GM12878 (cell line): ENCODE data around the gene NTF4. TPM values are rescaled to one million over a fixed set of nuclear protein-coding genes. Genes with fewer than 3 reads are reported as not detected.

Source experiments
- ATAC-seq: fragments of 200-7000 bp; cut with Tn5 transposase; 3 replicates; pipeline ENCODE4 v1.9.1; 2020; ENCODE audit warnings: mild to moderate bottlenecking, moderate library complexity
- BruUV-seq: library from RNA; stranded (reverse); fragments of 400-500 nt; replicated peaks from 2 replicates; lab custom pipeline; 2021; lab: Mats Ljungman, UMichigan
- CTCF ChIA-PET: fragments of 300-600 bp; sonication (Branson Sonifier 250); formaldehyde crosslinking; extraction: SDS; loops from one replicate; lab custom pipeline; 2021; ENCODE audit warnings: inconsistent platforms; lab: Yijun Ruan, JAX
- POLR2A ChIA-PET: fragments of 350-600 bp; formaldehyde crosslinking; extraction: SDS; loops from one replicate; lab custom pipeline; 2021; ENCODE audit warnings: inconsistent platforms; lab: Charles Lee
- RAD21 ChIA-PET: fragments of 300-600 bp; sonication (Branson Sonifier 250); formaldehyde crosslinking; loops from one replicate; lab custom pipeline; 2023; ENCODE audit warnings: antibody characterized with exemption; ENCODE audit not compliant: unreplicated experiment; lab: Charles Lee
- SMC1A ChIA-PET: fragments of 300-600 bp; sonication (Branson Sonifier 250); formaldehyde crosslinking; loops from one replicate; lab custom pipeline; 2023; ENCODE audit not compliant: unreplicated experiment, uncharacterized antibody; lab: Charles Lee
- DNase-seq: peaks from one replicate; pipeline ENCODE4 v3.0.0-alpha.2; 2011; ENCODE audit warnings: low read depth, low spot score
- FAIRE-seq: peaks from 3 replicates; lab custom pipeline; 2011; peaks lifted over from hg19 to GRCh38; lab: Jason Lieb, UNC
- H2AFZ ChIP-seq: 2 replicates; pipeline ENCODE4 v1.6.0; 2011; ENCODE audit warnings: low read depth, low read length, control low read depth; ENCODE audit not compliant: control insufficient read depth
- H3K27ac ChIP-seq: 2 replicates; pipeline ENCODE4 v1.5.1; 2011; ENCODE audit warnings: control low read depth; ENCODE audit not compliant: control insufficient read depth, insufficient read depth
- H3K27me3 ChIP-seq, 2 experiments: replicated peaks in 1 of 2; 2 replicates each; pipeline versions ENCODE4 v1.6.0 to v1.6.1; 2011; ENCODE audit warnings: low read length in 1 of 2; ENCODE audit not compliant: control insufficient read depth in 2 of 2, insufficient read depth in 2 of 2
- H3K36me3 ChIP-seq, 2 experiments: 2 replicates each; pipeline ENCODE4 v1.5.1; 2011; ENCODE audit warnings: low read length in 1 of 2; ENCODE audit not compliant: control insufficient read depth in 2 of 2, insufficient read depth in 2 of 2
- H3K4me1 ChIP-seq: 2 replicates; pipeline ENCODE4 v1.6.1; 2011; ENCODE audit warnings: mild to moderate bottlenecking, low read length, moderate library complexity, mixed read lengths; ENCODE audit not compliant: control insufficient read depth, insufficient read depth
- H3K4me2 ChIP-seq: 2 replicates; pipeline ENCODE4 v1.6.0; 2011; ENCODE audit warnings: control low read depth; ENCODE audit not compliant: control insufficient read depth, insufficient read depth
- H3K4me3 ChIP-seq: fragments of 200-600 bp; sonication (generic); 2 replicates; pipeline ENCODE4 v1.5.1; 2016
- H3K79me2 ChIP-seq: 2 replicates; pipeline ENCODE4 v1.6.0; 2011; ENCODE audit warnings: low read length; ENCODE audit not compliant: control insufficient read depth, insufficient read depth
- H3K9ac ChIP-seq: 2 replicates; pipeline ENCODE4 v1.8.0; 2011; ENCODE audit warnings: low read length, control low read depth, mixed read lengths; ENCODE audit not compliant: control insufficient read depth, insufficient read depth
- H3K9me3 ChIP-seq: replicated peaks from 3 replicates; pipeline ENCODE4 v1.5.1; 2011; ENCODE audit warnings: mild to moderate bottlenecking, low read length; ENCODE audit not compliant: control insufficient read depth, insufficient read depth
- H4K20me1 ChIP-seq: 2 replicates; pipeline ENCODE4 v1.6.0; 2011; ENCODE audit not compliant: control insufficient read depth, insufficient read depth
- ELK1 ChIP-seq: IDR thresholded peaks from 2 replicates; pipeline ENCODE4 v1.6.1; 2012; ENCODE audit warnings: low read depth, low read length, improper control_type of control experiment
- KDM1A ChIP-seq: fragments of 200-600 bp; sonication (generic); IDR thresholded peaks from 2 replicates; pipeline ENCODE4 v1.6.1; 2016; ENCODE audit warnings: borderline replicate concordance
- PAX8 ChIP-seq: fragments of 450-650 bp; IDR thresholded peaks from 2 replicates; pipeline ENCODE4 v1.6.1; 2017; ENCODE audit warnings: mild to moderate bottlenecking, moderate library complexity
- WGBS: methylation state at CpG from one replicate; pipeline ENCODE4 v1.1.6; 2016; ENCODE audit warnings: low lambda C conversion rate; ENCODE audit not compliant: insufficient replicate concordance, insufficient coverage; ENCODE audit errors: missing lambda C conversion rate; 5-methylcytosine and 5-hydroxymethylcytosine counted together
- in situ Hi-C: fragments of 300-500 bp; cut with MboI; formaldehyde crosslinking; loops from 9 replicates; pipeline ENCODE4 v1.14.3; 2018; ENCODE audit warnings: mixed read lengths
- intact Hi-C: fragments of 100-400 bp; cut with micrococcal nuclease; formaldehyde crosslinking; loops from one replicate; pipeline ENCODE4 v1.14.2; 2022; ENCODE audit not compliant: unreplicated experiment
- polyA plus RNA-seq, 11 experiments: library from polyadenylated mRNA; depleted of rRNA in 4 of 11; unstranded in 6 of 11; stranded (reverse) in 5 of 11; fragments of >200 nt; fragmentation: Nextera tagmentation in 4 of 11; fragmentation: Illumina TruSeq in 1 of 11; extraction: Ambion mirVana in 4 of 11; extraction: Trizol in 1 of 11; gene quantifications; 1 replicate in 1 of 11; 2 replicates in 10 of 11; pipeline versions ENCODE4 v1.2.1 to v1.2.3, GENCODE V29; 2011 to 2016; ENCODE audit warnings: inconsistent platforms in 2 of 11, missing spikeins in 2 of 11, low read depth in 1 of 11
- total RNA-seq, 4 experiments: library from RNA; depleted of rRNA in 3 of 4; stranded (reverse); fragments of >200 nt in 3 of 4; fragmentation: Illumina TruSeq in 1 of 4; extraction: Trizol in 1 of 4; gene quantifications; 2 replicates each; pipeline versions ENCODE4 v1.2.1 to v1.2.3, GENCODE V29; 2013 to 2021

Gene NTF4
- total and polyA plus RNA-seq, 10 of the 15 experiments (the other 5 are each of a cell fraction or from before 2014, with no cell fraction given), result not detected

DNA sequence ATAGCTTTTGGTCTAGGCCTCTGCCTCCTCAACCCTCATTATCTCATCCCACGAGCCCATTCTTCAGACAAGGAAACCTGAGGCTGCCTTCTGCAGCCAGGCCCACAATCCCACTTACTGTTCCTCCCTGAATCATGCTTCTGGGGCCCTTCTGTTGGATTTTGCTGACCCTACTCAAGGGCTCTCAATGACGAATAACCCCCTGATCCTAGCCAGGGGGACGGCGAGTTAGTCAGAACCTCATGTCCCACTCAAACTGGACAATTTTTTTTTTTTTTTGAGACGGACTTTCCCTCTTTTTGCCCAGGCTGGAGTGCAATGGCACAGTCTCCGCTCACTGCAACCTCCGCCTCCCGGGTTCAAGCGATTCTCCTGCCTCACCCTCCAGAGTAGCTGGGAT, 42.5 kb downstream of the NTF4 start:
- Histone ChIP-seq H3K79me2 (no peaks in the 10 kb centered on the region), H2AFZ (no peak overlapping the region), H3K4me3 (no peak overlapping the region), H3K4me1 (peaks cover 15% of the 10 kb centered on the region), H3K4me2 (no peak overlapping the region), H4K20me1 (no peaks in the 10 kb centered on the region), H3K27me3 (no peaks in the 10 kb centered on the region), H3K27ac (no peak overlapping the region), H3K9ac (no peak overlapping the region), H3K36me3 (no peaks in the 10 kb centered on the region), H3K9me3 (no peaks in the 10 kb centered on the region)
- no TSS peak for BruUV-seq
- RAD21 ChIA-PET, result interaction anchor here (0.6 kb wide), 1 partner anchor 85 kb away, joined by 3 read pairs; no protein-coding TSS in a partner anchor
- CTCF ChIA-PET, result interaction anchor here (0.8 to 1.8 kb wide), 2 partner anchors 76 to 177 kb away, joined by 3 to 5 read pairs; no protein-coding TSS in a partner anchor
- SMC1A ChIA-PET, result no interaction called here
- no peak for DNase-seq
- no peak for ATAC-seq
- TF ChIP-seq ELK1 (no peak), PAX8 (no peak), KDM1A (no peak)
- 65% methylated on average over 8 of the region's 9 CpGs for WGBS
- in situ Hi-C loops (no loop called here), intact Hi-C loops (no loop called here)
- POLR2A ChIA-PET, result no interaction called here
- FAIRE-seq, result no peak
